ENCODE results near the gene GIMAP2.

GRCh38 chr7:150719960-150720891 lies 34.7 kb downstream of the GIMAP2 start:
- TF ChIP-seq POLR2A (IDR thresholded peaks at IDR 0.05) = no peak
- TF ChIP-seq, protein P1, sequence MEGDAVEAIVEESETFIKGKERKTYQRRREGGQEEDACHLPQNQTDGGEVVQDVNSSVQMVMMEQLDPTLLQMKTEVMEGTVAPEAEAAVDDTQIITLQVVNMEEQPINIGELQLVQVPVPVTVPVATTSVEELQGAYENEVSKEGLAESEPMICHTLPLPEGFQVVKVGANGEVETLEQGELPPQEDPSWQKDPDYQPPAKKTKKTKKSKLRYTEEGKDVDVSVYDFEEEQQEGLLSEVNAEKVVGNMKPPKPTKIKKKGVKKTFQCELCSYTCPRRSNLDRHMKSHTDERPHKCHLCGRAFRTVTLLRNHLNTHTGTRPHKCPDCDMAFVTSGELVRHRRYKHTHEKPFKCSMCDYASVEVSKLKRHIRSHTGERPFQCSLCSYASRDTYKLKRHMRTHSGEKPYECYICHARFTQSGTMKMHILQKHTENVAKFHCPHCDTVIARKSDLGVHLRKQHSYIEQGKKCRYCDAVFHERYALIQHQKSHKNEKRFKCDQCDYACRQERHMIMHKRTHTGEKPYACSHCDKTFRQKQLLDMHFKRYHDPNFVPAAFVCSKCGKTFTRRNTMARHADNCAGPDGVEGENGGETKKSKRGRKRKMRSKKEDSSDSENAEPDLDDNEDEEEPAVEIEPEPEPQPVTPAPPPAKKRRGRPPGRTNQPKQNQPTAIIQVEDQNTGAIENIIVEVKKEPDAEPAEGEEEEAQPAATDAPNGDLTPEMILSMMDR (IDR thresholded peaks at IDR 0.05) = no peak
